Measurements from ENCODE around the gene EFCAB8.
"Not testable (repeated sequence)": the region's sequence is repeated elsewhere in the genome, so short reads cannot be mapped to it uniquely, and the experiment has no call there.

The EFCAB8 gene

DNA sequence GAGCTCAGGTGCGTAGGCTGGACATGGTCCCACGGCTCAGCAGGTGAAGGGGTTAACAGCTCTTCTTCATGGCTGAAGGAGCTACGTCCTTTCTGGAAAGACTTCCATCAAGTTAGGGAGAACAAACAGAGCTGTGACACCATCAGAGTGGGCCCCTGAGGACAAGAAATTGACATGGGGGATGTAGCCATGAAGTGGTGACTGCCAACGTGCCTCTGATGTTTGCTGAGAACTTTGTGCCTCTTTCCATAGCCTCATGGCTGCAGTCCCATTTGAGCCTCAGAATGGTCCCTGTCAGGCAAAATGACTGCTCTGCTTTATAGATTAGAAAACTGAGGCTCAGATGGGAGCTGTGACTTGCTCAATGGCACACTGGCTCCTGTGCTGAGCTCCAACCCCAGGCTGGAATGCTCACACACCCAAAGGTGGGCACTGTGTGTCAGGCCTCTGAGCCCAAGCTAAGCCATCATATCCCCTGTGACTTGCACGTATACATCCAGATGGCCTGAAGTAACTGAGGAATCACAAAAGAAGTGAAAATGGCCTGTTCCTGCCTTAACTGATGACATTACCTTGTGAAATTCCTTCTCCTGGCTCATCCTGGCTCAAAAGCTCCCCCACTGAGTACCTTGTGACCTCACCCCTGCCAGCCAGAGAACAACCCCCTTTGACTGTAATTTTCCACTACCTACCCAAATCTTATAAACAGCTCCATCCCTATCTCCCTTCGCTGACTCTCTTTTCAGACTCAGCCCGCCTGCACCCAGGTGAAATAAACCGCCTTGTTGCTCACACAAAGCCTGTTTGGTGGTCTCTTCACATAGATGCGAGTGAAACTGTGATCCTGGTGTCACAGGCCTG, 115.7 kb downstream of the EFCAB8 start:
- DNase-seq: not testable (repeated sequence)

DNA sequence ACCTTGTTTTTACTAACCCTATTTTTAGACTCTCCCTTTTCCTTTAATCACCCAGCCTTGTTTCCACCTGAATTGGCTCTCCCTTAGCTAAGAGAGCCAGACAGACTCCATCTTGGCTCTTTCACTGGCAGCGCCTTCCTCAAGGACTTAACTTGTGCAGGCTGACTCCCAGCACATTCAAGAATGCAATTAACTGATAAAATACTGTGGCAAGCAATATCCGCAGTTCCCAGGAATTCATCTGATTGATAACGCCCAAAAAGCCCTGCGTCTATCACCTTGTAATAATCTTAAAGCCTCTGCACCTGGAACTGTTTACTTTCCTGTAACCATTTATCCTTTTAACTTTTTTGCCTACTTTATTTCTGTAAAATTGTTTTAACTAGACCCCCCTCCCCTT, 116.4 kb downstream of the EFCAB8 start:
- DNase-seq: not testable (repeated sequence)

DNA sequence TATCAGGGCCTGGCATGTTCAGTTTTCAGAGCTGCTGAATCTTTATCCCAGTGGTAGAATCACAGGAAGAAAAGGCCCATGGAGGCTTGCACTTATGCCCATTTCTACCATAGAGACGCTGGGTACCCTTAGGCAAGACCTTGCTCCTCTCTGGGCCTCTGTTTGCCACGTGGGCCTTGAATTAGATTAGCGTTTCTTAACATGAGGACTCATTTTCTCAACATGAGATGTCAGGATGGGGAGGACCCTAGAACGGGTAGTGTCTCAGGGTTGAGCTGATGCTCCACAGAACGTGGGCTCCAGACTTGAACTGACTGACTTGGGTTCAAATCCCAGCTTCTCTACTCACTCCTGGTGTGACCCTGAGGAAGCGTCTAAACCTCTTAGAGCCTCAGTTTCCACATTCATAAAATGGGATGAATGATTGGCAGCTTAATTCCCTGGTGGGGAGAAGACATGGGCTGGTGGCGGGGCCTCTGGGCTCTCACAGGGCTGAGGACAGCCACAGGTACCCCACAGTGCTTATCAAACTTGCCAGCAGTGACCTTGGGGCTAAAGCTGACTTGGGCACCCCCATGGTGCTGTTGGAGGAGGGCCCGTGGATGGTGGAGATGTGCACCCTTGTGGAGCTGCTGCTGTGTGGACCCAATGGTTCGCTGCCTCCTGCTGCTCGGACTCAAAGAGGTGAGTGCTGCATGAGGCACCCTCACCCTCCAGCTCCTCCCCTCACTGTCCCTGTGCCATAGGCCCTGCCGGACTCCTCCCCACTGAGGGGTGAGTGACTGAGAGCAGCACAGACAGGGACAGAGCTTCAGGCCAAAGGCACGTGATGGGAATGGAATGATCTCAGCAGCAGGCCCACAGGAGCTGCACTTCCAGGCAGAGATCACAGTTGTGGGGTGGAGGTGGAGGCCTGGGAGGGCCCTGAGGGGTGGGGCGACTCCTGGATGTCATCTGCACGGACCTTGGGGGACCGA, 117.3 kb downstream of the EFCAB8 start:
- DNase-seq: no peak

DNA sequence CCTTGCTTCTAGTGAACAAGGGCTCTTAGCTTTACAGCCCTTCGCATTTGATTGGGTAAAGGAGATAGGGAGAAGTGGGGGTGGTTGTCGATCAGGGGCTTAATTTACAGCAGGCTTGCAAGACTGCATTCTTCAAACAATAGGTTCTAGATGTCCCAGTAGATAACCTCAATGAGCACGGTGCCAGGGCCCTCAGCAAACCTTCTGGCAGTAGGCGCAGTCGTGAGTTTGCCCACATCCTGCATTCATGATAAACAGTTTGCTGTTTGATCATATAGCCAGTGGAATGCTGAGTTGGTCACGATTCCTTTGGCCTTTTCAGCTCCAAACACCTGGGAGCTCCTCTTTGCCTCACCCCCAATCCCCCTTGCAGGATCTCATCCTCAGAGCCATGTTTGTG, 118.0 kb downstream of the EFCAB8 start:
- DNase-seq: peak; percentile 40

DNA sequence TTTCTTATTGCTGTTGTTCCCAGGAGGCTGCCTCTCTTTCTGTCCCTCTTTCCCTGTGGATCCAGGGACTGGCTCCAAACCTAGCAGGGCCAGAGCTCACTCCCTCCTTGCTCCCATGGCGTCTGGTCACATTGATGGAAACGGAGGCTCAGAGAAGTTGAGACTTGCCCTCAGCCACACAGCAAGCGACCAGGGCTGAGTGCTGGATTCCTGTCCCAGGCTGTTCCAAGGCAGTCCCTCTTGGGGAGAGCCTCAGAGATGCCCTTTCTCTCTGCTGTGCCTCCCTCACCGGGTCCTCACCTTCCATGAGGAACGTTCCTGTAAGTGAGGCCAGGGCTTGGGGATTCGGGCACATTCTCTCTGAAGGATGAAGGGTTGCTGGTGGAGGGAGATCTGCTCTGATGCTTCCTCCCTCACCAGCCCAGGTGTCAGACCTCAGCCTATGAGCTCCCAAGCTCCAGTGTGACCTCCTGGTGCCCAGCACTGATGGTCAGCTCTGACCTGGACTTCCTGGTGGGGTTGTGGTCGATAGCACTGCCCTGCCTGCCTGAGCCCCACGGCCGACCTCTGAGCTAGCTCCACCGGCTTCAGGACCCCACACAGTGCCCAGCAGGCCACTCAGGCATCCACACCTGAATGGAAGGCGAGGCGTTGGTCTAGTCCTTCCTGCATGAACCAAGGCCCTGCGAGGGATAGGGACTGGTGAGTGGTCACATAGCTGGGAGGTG, 118.7 kb downstream of the EFCAB8 start:
- DNase-seq: no peak

DNA sequence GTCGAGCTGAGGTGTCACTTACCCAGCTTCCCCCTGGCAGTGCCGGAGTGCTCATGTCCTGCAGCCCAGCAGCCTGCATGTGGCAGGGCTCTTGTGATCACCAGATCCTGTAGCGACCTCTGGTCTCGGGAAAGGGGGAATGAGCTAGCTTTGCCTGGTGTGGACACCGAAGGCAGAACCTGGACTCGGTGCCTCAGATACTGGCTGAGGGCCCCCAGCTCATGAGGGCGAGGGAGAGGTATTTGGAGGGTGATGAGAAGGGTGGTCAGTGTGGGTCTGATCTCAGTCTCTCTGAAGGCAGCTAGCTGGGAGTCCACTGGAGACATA, 119.2 kb downstream of the EFCAB8 start:
- no peak for DNase-seq

DNA sequence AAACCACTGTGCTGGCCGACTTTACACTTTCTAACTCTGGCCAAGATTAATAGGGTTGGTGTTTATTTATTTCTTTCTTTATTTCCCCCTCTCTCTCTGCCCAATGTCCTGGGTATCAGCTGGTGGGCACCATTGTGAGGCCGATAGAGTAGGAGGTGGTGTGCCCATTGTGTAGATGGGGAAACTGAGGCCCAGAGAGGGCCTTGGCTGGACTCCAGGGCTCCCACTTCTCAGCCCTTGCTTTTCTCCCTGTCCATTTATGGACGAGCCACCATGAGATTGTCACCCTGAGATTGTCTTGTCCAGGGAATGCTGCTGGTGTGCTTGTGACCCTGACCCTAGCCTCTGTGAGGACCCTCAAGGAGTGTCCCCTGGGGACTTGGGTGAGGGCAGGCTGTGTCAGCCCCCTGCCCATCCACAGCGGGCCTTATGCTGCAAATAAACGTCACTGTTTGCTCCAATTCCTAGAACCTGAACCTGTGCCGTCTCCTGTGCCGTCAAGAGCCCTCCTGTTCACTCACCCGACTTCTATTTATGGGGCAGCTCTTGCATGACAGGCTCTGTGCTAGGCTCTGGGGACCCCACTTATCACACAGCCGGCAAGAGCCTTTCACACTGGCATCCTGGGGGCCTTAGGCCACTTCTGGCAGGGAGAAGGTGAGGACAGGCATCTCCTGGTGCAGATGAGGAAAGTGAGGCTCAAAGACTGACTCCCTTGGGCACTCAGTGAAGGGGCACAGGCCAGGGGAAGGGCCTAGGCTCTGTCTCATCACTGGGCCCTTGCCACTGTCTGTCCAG, 120.7 kb downstream of the EFCAB8 start:
- DNase-seq: no peak

DNA sequence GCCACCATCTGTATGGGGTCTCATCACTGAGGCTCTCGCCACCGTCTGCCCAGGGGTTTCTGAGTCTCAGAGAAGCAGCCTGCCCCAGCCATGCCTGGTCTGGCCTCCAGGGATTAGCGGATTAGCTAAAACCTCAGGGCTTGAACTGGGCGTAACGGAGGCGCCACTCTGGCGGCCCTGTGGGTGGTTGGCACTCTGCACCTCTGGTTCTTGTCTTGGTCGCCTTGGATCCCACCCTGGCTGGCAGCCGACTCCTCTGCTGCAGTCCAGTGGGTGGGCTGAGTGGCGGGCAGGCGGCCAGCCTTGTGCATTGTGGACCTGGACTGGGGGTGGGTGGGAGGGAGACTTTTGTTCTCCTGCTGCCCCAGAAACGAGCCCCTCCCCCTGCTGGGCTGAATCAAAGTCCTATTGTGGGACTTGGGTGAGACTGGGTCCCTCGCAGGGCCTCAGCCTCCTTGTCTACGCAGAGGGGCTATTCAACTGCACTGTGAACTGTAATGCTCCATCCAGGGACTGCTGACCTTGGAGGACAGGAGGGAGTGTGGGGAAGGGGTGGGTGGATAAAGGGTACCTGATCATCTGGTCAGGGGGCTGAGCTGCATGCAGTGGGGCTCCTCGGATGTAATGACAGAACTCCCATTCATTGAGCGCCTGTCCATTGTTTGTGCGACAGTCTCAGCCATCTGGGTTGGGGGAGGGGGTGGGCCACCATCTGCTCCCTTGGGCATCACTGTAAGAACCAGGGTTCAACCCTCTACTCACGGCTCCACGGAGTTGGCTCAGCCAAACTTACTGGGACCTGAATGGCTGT, 121.6 kb downstream of the EFCAB8 start:
- DNase-seq: no peak

DNA sequence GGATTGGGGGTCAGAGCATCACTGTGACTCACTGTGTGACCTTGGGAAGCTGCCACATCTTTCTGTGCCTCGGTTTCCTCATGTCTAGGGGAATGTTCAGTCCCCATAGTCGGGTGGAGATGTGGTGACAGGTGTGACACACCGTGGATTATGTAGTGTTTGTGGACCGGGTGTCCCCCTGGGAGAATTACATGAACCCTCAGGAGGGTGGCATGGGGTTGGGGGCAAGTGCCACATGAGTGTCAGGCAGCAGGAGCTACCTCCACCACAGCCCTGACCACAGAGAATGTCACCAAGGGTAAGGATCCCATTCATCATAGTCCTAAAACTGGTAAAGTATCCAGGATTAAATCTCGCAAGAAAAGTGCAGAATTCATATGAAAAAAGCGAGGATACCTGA, 122.3 kb downstream of the EFCAB8 start:
- no peak for DNase-seq

DNA sequence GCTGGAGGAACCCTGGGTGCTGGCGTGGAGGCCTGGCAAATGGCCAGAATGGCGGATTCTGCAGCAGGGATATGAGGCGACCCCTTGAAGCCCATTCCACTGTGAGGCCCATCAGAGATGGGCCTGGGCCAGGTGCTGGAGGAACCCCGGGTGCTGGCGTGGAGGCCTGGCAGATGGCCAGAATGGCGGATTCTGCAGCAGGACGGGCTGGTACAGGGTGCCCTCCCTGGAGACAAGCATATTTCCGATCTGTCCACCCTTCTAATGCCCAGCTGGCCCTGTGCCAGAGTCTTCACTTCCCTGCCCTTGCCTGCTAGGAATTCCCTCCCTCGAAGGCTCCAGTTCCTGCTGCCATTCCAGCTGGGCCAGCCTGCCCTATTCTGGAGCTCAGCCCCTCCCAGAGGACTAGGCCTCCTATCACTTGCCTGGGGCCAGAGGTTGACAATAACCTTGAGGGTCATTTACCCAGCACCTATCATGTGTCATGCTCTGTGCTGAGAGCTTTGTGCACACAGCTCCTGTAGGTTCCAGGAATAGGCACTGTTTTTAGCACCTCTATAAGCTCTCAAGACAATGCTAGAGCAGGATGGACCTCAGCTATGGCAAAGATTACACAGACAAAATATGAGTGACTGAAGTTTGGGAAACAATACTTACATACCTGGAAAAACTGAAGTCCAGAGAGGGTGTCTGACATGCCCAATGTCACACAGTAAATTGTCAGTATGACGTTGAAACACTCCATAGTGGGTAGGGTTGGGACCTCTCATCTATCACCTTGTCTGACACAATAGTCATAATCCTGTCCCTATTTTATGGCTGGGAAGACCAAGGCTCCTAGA, 124.1 kb downstream of the EFCAB8 start:
- no peak for DNase-seq

DNA sequence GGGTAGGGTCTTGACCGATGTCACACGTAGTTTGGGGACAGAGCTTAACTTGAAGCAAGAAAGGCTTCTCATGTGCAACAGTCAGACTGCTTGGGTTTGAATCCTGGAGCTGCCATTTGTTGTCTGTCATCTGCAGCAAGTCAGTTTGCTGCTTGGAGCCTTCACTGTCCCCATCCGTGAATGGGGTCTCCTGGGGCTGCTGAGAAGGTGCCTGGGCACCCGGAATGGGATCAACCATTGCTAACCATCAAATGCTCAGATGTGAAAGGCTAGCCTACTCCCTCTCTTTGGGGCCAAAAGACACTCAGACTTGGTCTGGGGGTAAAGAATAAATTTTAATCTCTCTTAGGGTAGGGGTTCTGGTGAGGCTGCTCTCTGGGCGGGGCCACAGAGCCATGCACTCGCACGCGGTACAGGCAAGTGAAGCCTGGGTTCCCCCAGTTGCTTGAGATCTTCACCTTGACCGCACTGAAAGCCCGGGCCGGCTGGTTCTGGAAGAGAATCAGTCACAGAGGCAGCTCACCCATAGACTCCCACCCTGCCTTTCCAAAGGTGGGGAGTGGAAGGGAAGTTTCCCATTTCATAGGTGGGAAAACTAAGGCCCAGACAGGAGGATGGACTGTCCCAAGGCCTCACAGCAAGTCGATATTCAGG, 124.9 kb downstream of the EFCAB8 start:
- DNase-seq: no peak

DNA sequence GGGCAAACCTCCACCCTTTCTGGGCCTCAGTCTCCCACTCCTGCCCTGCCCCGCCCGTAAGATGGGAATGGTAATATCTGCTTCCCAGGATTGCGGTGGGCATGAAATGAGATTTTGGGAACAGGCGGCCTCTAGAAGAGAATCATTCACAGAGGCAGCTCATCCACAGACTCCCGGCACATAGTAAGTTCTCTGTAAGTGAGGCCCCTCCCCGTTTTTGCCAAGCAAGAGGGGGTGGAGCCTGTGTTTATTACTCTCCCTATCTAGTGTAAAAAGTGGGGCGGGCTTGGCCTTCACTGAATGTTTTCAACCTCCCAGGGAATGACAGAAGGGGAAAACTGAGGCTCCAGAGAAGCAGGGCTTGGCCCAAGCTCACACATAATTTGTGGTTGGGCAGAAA, 125.5 kb downstream of the EFCAB8 start:
- no peak for DNase-seq

DNA sequence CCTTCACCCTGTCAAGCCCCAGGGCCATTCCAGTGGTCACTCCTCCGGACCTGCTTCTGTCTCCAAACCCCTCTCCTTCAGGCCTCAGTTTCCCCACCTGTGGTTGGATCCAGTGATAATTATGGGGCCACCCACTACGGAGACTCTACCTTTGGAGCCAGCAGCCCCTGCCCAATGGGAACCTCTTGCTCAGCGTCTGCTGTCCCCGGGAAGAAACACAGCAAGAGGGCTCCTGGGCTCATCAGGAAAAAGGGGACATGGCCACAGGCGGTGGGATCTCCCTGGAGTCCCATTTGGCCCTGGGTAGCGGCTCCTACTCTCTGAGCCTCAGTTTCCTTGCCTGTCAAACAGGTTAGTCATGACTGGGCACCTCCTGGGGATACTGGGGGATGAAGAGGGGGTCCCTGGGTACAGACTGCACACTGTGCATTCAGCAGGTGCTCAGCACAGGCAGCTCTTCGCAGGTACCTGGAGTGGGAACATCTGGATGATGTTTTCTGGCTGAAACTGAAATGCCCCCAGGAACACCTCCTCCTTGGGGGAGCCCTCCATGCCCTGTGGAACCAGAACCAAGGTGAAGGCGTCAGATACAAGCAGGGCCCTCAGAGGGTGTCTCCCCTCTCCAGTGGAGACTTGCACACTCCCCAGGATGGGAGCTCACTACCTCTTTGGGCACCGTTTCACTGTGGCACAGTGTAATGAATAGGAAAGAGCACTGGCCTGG, 126.1 kb downstream of the EFCAB8 start:
- no peak for DNase-seq

DNA sequence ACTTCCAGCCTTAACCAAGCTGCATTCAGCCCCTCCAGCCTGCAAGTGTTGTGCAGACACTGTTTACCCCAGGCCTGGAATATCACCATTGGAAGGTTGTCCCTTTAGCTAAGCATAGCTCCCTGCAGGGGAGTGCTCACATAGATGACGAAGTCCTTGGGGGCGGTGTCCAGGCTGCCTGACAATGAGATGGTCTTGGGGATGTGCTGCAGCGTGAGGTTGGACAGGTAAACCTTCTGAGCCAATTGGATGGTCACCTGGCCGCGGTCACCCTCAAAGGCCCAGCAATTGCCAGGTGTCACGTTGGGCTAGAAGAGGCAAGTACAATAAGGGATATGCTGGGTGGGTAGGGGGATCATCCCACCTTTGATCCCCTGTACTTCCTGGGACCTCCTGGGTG, 126.9 kb downstream of the EFCAB8 start:
- DNase-seq: no peak

DNA sequence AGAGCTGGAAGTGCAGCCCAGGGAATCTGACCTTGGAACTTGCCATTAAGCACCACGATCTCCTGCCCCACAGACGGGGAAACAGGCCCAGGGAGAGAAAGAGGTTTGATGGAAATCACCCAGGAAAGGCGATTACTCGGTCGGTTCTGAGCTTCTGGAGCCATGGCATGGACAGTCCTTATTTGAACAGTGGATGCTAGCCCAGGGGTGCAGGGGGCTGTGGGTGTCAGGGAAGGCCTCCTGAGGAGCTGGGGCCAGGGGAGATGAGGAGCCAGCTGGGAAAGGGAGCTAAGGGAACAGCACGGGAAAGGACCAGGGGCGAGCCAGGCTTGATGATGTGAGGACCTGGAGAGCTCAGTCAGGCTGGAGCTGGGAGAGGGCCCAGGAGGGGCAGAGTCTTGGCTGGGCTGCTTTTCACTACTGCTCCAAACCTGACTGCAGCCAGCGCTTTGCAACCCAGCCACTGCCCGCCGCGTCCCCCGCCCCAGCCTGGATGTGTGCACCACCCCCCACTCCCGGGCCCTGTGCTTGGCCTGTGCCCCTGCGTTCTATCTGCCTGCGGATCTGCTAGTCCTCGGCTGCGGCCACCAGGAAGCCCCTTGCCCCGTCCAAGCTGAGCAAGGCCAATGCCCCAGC, 127.7 kb downstream of the EFCAB8 start:
- no peak for DNase-seq

DNA sequence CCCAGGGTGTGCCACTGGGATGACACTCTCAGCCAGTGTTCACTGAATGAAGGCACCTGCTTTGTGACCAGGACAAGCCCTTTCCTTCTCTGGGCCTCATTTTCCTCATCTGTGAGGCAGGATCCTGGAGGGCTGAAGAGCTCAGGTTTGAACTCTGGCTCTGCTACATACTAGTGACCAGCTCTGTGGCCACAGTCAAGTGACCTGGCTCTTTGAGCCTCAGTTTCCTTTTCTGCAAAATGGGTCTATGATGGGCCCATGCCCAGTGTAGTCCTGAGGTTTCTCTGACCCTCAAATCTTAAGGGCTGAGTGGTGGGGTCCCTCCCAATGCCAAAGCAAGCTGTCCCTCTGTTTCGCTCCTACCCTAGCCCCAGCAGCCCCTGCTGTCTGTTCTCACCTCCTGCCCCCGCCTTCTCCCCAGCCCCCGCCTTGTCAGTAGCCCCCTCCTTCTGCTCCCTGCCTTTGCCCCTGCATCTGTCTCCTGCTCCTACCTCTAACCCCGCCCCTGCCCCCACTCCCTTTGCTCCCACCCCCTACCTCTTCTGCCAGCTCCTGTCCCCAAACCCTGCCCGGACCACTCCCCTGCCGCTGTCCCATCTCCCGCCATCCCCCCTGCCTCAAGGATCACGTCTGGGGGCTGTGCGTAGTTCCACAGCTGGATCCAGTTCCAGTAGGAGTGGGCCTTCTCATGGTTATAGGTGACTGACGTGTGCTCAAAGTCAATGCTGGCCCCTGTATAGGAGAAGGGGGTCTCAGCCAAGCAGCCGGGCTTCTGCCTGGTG, 128.5 kb downstream of the EFCAB8 start:
- no peak for DNase-seq

DNA sequence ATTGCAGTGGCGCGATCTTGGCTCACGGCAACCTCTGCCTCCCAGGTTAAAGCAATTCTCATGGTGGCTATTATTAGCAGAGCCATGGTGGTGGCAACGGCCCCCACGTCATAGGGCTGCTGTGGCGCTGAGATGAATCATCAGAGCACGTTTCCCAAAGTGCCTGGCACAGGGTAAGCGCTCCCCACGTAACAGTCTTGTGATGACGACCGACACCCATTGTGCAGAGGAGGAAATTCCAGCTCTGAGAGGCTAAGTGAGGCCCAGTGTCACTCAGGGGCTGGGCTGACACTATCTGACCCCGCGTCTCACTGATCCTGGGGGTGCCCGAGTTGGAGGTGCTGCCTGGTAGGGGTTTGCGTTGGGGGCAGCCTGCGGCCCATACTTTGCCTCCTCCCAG, 129.3 kb downstream of the EFCAB8 start:
- no peak for DNase-seq

Measured in central memory CD4-positive, alpha-beta T cell (primary cell).